NCI-H2196 (cell line): ENCODE measurements around the gene LRATD1.
"Not testable (repeated sequence)": the region's sequence is repeated elsewhere in the genome, so short reads cannot be mapped to it uniquely, and the experiment has no call there.

Experiments used
- DNase-seq: peaks from one replicate; lab custom pipeline; 2025; ENCODE audit not compliant: unreplicated experiment; lab: John Stamatoyannopoulos, UW

Gene LRATD1

GRCh38 chr2:14632133-14632936 is at the start of gene LRATD1:
TSS of gene LRATD1 (plus strand) at chr2:14632717. CDS start at chr2:14633980, 1,263 bp downstream.
- peak; percentile 90 for DNase-seq

- DNase-seq: no peak
Measured at GRCh38 chr2:14583059-14583458, 49.5 kb upstream of the LRATD1 start.

GRCh38 chr2:14583802-14584201 is 48.7 kb upstream of the LRATD1 start:
- no peak for DNase-seq

GRCh38 chr2:14587119-14587518 is 45.4 kb upstream of the LRATD1 start:
- DNase-seq: no peak

GRCh38 chr2:14601156-14601770 is 31.3 kb upstream of the LRATD1 start:
- DNase-seq: no peak

GRCh38 chr2:14602309-14602708 is 30.2 kb upstream of the LRATD1 start:
- no peak for DNase-seq

- no peak for DNase-seq
Measured at GRCh38 chr2:14603676-14604075, 28.8 kb upstream of the LRATD1 start.

GRCh38 chr2:14608245-14608644 is 24.3 kb upstream of the LRATD1 start:
- no peak for DNase-seq

GRCh38 chr2:14614017-14614416 is 18.5 kb upstream of the LRATD1 start:
- no peak for DNase-seq

- DNase-seq: no peak
Measured at GRCh38 chr2:14615121-14615520, 17.4 kb upstream of the LRATD1 start.

- DNase-seq: no peak
Measured at GRCh38 chr2:14615760-14616159, 16.8 kb upstream of the LRATD1 start.

GRCh38 chr2:14616342-14616741 is 16.2 kb upstream of the LRATD1 start:
- DNase-seq: no peak

GRCh38 chr2:14616950-14617349 is 15.6 kb upstream of the LRATD1 start:
- no peak for DNase-seq

GRCh38 chr2:14619441-14619840 is 13.1 kb upstream of the LRATD1 start:
- DNase-seq: no peak

GRCh38 chr2:14621114-14621513 is 11.4 kb upstream of the LRATD1 start:
- DNase-seq: no peak

GRCh38 chr2:14621906-14622549 is 10.5 kb upstream of the LRATD1 start:
- no peak for DNase-seq

- DNase-seq: not testable (repeated sequence)
Measured at GRCh38 chr2:14622550-14622939, 10.0 kb upstream of the LRATD1 start.

- DNase-seq: no peak
Measured at GRCh38 chr2:14623237-14623636, 9.3 kb upstream of the LRATD1 start.

- peak; percentile 72 for DNase-seq
Measured at GRCh38 chr2:14626873-14627272, 5.6 kb upstream of the LRATD1 start.

- no peak for DNase-seq
Measured at GRCh38 chr2:14628901-14629300, 3.6 kb upstream of the LRATD1 start.

GRCh38 chr2:14631406-14632040 is 994 bp upstream of the LRATD1 start:
- no peak for DNase-seq

- peak; percentile 33 for DNase-seq
Measured at GRCh38 chr2:14633061-14633460, 544 bp downstream of the LRATD1 start.
